GM19324 (cell line): ENCODE measurements around the gene CDK4.
"Not testable (repeated sequence)": the region's sequence is repeated elsewhere in the genome, so short reads cannot be mapped to it uniquely, and the experiment has no call there.

Source experiments
- ATAC-seq: cut with Tn5 transposase; IDR thresholded peaks from one replicate; pipeline ENCODE4 v1.9.1; 2021; ENCODE audit warnings: mild to moderate bottlenecking, moderate library complexity; ENCODE audit not compliant: unreplicated experiment, low FRiP score

The CDK4 gene

DNA sequence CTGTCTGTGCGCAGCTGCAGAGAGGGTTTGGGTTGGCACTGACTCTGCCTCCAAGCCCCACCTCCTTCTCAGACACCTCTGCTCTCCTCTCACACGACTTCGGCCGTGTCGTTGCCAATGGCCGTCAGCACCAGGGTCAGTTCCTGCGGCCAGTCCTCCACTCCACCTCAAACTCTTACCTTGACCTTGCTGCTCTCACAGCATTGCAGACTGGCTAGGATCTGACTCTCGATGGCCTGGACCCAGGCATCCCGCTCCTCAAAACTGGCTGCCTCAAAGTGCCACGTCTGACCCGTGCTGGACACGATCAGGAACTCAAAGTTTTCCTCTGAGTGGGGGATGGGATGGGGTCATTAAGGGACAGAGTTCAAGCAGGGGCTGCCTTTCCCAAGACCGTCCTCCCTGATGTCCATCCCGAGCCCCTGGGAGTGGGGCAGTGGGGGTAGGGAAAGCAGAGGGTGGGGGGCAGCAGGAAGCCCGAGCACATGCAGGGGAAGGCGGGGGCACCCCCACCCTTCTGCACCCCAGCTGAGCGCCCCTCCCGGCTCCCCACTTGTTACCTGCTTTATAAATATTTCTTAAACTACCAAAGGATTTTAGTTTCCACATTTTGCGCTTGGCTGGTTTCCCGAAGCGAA is 24.2 kb downstream of the CDK4 start:
- ATAC-seq = no peak

DNA sequence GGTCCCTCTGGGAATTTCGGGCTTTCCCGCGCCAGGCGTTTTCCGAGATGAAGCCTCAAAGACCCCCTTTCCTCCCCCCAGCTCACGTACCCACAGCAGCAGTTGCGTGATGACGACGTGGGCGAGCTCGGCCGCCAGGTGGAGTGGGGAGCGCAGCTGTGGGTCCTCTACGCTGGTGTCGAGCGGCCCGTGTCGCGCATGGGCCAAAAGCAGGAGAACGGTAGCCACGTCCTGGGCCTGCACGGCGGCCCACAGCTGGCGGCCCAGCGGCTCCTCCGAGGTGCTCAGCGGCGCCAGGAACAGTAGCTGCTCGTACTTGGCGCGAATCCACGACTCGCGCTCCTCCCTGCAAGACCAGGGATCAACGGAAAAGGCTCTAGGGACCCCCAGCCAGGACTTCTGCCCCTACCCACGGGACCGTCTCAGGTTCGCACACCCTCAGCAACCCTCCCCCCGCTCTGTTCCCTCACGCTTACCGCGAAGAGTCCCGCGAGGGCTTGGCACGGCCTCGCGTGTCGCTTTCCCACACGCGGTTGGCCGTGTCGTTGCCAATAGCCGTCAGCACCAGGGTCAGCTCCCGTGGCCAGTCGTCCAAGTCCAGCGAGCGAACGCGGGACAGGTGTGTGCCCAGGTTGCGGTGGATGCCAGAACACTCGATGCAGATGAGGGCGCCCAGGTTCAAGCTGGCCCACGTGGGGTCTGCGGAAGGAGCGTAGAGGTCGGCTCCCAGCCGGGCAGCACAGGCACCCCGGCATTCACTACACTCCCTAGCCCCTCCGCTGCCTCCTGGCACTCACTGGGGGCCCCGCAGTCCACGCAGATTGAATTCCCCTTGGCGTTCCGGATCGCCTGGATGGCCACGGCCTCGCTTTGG is 25.0 kb downstream of the CDK4 start:
- peak; percentile 8 for ATAC-seq

DNA sequence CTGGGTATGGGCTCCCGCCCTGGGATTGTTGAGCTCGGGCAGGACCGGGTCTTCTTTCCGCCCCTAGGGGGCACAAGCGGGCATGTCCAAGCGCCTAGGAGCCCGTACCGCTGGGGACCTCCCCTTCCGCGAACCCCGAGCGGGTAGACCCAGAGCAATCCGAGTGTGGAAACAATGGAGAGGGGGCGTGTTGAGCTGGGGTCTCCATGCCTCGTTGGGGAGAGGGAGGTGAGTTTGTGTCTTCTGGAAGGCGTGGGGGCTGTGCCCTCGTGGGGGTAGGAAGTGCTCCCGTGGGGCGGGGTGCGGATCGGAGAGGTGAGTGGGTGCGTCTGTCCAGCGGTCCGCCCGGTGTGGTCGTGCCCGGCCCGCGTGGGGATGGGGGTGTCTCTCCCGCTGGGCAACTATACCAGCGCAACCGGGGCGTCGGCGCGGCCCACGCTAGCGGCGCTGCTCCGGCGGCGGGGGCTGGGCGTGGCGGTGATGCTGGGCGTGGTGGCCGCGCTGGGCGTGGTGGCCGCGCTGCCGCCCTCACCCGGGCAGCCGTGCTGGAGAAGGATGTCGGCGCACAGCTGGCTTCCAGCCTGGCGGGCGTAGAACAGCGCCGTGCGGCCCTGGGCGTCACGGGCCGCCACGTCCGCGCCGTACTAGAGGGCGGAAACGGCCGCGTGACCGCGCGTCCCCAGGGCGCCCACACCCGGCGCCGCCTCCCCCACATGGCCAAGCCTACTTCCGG is 25.8 kb downstream of the CDK4 start:
- peak; percentile 57 for ATAC-seq

DNA sequence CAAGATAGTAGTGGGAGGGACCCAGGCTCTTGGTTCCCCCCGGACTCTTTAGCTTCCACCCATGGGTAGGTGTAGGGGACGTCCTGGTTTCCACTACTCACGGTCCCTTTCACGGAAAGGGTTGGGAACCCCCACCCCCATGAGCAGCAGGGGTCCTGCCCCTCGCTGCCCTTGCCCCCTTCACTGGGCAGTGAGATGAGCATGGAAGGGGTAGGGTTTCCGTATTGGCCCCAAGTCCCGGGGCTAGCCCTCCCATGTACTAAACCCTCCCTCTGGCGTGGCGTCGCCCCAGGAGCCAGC is 26.3 kb downstream of the CDK4 start:
- ATAC-seq = no peak

DNA sequence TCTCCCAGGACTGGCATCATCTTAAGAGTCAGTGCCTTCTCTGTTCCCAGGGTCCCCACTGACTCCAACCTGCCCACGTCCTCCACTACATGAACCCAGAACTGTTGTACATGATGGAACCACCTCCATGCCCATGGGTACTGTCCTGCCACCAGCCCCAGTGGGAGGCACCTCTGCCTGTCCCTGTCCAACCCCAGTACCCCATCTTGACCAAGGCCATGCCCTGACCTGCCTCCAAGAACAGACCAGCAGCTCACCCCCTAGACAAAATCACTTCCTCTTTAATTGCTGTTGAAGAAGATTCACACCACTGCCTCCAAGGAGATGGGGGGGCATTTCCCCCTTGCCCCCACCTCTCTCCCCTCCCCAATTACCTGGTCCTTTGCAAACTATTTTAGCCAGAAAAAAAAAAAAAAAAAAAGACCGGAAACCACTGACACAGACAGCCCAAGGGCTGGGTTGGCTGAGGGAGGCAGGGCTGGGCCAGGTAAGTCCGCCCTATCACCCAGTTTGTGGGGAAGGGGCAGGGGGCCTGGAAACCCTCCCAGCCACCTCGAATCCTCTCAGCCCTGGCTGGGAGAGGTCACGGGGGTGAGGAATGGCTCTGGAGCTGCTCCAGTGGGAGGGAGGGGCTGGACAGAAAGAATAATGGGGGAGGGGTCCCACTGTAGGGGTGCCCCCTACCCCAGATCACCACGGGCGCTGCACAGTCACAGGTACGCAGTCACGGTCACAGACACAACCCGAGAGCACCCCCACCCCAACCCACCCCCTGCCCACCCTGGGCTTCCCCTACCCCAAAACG is 27.0 kb downstream of the CDK4 start:
- no peak for ATAC-seq

DNA sequence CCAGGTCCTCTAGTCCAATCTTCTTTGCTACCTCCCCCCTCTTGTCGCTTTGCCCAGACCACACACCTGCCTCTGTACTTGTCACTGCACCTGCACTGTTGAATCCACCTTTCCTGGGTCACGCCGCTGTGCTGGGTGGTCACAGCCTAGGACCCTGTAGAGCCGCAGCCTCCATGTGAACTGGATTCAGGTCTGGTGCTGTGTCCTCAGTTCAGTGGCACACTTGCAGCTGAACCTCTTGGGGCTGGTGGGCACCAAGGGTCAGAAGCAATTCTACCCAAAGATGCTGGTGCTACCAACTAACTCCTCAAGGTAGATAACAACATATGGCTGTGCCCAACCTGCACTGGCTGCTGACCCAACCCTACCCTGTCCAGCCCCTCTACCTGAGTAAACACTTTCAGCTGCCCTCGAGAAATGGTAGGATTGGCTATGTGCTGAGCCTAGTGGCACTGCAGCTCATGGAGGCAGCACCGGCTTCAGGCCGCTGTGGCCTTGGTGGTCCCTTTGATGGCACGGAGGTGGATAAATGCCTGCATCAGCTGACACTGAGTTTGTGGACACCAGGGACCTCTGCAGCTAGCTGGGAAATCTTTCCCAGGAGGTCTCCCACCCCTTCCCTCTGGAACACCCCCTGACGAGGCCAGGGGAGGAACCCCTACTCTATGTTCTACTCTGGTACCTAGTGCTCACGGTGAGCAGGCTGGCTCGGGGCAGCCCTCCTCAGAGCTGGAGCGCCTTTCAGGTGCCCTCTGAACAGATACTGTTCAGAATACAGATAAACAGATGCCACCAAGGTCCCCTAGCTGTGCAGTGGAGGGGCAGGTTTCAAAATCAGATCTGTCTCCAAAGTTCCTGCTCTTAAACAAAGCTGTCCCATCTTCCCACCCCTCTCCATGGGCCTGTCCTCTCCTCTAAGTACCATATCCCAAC is 27.8 kb downstream of the CDK4 start:
- no peak for ATAC-seq

DNA sequence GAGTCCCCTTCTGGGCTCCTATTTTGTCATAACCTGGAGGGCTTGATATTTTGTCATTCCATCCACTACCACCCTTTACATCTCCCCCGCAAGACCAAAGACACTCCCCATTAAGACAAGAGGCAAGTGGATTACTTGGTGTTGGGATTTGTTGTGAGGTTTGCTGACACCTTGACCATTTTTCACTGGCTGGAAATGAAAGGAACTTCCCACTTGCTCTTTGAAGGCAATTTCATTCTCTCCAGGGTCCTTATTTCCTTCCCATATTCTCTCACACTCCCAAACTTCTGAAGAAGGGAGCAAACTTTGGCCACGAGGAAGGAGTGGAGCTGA is 28.5 kb downstream of the CDK4 start:
- ATAC-seq = no peak

DNA sequence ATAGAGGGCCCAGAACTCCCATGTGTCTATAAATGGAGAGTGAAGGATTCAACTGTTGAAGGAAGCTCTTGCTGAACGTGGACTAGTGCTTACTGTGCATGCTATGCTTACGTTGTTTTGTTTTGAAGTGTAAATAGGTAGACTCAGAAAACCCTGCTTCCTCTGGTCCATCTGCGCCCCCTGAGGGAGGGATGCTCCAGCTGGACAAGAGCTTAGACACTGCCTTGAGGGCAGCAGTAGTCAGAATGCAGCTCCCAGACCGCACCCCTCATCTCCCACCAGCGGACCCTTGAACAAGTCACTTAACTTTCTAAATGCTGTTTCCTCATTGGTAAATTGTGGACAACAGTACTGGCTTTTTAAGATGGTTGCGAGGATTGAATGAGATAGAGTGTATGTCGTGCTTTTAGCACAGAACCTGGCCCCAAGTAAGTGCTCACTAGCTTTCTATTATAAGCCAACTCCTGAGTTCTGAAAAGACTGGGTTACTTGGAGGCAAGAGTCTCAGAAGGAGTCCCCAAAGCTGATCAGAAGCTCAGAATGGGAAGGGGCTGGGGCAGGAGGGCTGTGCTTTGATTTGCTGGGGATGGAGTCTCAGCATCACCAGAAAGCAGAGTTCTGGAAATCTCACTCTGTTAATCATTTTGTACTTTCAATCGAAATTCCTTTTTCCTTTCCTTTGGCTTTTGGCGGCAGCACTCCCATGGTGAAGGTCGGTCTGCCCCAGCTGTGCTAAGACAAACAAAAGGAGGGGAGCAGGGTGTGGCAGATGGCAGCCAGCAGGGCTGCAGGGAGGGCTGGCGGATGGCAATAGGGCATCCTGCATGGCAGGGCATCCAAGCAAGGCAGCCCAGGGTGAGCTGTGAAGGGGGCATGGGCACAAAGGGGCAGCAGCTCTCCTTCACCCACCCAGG is 29.1 kb downstream of the CDK4 start:
- ATAC-seq = no peak

DNA sequence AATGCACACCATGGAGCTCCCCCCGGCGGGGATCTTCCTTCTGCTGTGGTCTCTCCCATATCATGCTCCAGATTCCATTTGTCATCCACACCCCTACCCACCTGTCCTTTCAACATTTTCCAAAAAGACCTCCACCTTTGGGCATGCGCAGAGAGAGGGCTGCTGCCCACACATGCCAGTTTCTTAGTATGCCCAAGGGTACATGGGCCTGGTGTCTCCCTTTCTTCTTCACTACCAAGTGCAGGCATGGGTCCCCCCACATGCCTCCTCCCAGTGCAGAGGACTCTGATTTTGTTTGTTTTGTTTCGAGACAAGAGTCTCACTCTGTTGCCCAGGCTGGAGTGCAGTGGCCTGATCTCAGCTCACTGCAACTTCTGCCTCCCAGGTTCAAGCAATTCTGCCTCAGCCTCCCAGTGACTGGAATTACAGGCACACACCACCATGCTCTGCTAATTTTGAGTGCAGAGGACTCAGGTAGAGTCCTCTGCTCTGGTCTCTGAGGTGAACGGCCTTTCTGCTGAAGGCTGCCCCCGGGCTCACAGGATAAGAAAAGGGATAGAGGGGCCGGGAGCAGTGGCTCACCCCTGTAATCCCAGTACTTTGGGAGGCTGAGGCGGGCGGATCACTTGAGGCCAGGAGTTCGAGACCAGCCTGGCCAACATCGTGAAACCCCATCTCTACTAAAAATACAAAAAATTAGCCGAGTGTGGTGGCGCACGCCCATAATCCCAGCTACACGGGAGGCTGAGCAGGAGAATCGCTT is 30.1 kb downstream of the CDK4 start:
- ATAC-seq = not testable (repeated sequence)

DNA sequence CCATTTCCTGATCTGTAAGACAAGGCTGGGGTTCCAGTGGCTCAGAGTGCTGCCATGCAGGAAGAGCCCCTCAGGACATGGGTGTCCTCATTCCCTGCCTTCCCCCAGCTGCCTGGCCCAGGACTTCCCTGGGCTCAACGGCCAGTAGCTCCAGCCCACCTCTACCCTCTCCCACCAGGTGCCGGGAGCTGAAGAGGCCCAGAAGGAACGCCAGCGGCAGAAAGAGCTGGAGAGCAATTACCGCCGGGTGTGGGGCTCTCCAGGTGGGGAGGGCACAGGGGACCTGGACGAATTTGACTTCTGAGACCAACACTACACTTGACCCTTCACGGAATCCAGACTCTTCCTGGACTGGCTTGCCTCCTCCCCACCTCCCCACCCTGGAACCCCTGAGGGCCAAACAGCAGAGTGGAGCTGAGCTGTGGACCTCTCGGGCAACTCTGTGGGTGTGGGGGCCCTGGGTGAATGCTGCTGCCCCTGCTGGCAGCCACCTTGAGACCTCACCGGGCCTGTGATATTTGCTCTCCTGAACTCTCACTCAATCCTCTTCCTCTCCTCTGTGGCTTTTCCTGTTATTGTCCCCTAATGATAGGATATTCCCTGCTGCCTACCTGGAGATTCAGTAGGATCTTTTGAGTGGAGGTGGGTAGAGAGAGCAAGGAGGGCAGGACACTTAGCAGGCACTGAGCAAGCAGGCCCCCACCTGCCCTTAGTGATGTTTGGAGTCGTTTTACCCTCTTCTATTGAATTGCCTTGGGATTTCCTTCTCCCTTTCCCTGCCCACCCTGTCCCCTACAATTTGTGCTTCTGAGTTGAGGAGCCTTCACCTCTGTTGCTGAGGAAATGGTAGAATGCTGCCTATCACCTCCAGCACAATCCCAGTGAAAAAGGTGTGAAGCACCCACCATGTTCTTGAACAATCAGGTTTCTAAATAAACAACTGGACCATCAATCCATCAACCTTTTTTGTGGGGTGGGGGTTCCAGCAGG is 31.2 kb downstream of the CDK4 start:
- no peak for ATAC-seq

DNA sequence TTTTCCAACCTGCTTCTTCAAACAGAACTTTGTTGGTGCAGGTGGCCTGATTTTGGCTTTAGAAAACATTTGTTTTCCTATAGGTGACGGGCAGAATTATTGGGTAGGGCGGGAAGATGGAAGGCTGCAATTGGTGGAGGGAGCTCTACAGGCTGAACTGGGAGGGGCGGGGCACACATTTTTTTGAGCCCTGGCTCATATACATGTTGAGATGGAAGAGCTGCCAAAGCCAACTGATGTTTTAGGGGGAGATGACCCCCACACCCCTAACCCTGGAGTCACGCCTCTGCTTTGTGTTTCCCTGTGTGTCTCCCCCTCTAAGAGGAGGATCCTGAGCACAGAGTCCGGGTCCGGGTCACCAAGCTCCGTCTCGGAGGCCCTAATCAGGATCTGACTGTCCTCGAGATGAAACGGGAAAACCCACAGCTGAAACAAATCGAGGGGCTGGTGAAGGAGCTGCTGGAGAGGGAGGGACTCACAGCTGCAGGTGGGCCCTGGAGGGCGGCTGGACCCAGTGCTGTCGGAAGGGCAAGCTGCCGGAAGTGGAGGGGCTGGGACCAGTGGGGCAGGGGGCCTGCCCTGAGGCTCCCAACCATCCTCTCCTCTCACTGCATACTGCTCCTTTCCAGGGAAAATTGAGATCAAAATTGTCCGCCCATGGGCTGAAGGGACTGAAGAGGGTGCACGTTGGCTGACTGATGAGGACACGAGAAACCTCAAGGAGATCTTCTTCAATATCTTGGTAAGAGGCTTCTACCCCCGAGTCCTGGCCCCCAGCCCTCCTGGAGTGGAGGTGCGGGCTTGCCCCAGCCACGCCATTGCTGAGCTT is 32.1 kb downstream of the CDK4 start:
- ATAC-seq = no peak

DNA sequence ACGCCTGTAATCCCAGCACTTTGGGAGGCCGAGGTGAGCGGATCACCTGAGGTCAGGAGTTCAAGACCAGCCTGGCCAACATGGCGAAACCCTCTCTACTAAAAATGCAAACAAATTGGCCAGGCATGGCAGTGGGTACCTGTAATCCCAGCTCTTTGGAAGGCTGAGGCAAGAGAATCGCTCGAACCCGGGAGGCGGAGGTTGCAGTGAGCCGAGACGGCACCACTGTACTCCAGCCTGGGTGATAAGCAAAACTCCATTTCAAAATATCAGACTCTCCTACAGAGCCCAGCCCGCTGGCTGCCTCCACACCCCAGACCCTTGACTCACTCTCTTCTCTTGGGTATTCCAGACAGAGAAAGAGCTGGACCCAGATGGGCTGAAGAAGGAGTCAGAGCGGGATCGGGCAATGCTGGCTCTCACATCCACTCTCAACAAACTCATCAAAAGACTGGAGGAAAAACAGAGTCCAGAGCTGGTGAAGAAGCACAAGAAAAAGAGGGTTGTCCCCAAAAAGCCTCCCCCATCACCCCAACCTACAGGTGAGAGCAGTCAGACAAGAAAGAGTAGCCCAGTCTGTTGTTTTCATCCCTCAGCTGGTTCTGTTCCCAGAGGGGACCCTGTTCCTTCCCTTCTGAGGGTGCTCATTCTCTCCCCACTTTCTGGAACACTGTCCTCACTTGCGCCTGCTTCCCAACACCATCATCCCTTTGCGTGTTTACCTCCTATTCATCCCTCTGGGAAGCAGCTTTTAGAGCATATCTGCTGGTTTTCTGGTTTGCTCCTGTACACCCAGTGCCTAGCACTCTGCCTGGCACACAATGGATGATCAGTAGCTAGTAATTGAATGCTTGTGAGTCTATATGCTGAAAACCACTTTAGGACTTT is 33.2 kb downstream of the CDK4 start:
- no peak for ATAC-seq

DNA sequence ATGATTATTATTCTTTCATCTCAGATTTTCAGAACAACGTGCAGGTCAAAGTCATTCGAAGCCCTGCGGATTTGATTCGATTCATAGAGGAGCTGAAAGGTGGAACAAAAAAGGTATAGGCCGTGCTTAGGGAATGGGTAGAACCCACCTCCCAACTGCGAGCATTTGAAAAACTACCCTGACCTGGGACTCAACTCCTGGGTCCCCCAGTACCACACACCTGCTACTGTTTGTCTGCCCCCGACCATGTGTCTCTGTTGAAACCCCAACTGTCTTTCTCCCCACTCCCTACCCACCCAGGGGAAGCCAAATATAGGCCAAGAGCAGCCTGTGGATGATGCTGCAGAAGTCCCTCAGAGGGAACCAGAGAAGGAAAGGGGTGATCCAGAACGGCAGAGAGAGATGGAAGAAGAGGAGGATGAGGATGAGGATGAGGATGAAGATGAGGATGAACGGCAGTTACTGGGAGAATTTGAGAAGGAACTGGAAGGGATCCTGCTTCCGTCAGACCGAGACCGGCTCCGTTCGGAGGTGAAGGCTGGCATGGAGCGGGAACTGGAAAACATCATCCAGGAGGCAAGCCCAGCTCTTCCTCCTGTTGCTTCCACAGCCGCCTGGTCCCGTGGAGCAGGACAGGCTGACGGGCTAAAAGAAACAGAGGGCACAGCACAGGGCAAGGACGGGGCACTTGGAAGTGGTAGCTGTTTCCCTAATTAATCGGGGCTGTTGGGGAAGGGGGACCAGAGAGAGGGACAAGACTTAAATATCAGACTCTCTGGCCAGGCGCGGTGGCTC is 34.1 kb downstream of the CDK4 start:
- ATAC-seq = no peak

DNA sequence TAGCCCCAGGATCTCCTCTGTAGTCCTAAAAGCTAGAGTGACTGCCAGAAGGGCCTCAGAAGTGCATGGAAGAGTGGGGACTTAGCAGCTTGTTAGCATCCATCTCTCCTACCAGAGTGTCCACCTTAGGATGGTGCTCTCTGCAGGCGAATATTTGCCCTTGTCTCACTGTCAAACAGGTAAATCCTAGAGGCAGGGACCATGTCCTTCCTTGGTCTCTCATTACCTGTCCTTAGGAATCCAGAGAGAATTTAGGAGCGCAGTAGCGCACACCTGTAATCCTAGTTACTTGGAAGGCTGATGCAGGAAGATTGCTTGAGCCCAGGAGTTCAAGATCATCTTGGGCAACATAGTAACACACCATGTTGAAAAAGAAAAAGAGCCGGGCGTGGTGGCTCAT is 35.0 kb downstream of the CDK4 start:
- ATAC-seq = no peak
